ENCODE measurements around the gene COL5A1.

COL5A1 gene

GRCh38 chr9:134823623-134824022 is 182.0 kb downstream of the COL5A1 start:
- TF ChIP-seq TAF1 (IDR thresholded peaks at IDR 0.05; ENCODE audit: borderline replicate concordance, insufficient read depth, low read length) (no peak), POLR2AphosphoS5 (IDR thresholded peaks at IDR 0.05; ENCODE audit: low read depth, low read length) (no peak), REST (IDR thresholded peaks at IDR 0.05; ENCODE audit: insufficient read depth in 1 of 2, low read depth in 2 of 2, low read length in 2 of 2) (no peak), FOXP2 (optimal IDR thresholded peaks at IDR 0.05; ENCODE audit: borderline replicate concordance, extremely low read depth, extremely low read length, insufficient read depth) (no peak), SIN3A (IDR thresholded peaks at IDR 0.05; ENCODE audit: borderline replicate concordance, insufficient read depth, low read length) (no peak)

GRCh38 chr9:134824583-134824982 is 183.0 kb downstream of the COL5A1 start:
- TF ChIP-seq SIN3A (IDR thresholded peaks at IDR 0.05; ENCODE audit: borderline replicate concordance, insufficient read depth, low read length): no peak
- TF ChIP-seq TAF1 (IDR thresholded peaks at IDR 0.05; ENCODE audit: borderline replicate concordance, insufficient read depth, low read length): no peak
- no peak for TF ChIP-seq POLR2AphosphoS5 (IDR thresholded peaks at IDR 0.05; ENCODE audit: low read depth, low read length)
- no peak for TF ChIP-seq REST (IDR thresholded peaks at IDR 0.05; ENCODE audit: insufficient read depth in 1 of 2, low read depth in 2 of 2, low read length in 2 of 2)
- no peak for TF ChIP-seq FOXP2 (optimal IDR thresholded peaks at IDR 0.05; ENCODE audit: borderline replicate concordance, extremely low read depth, extremely low read length, insufficient read depth)

DNA sequence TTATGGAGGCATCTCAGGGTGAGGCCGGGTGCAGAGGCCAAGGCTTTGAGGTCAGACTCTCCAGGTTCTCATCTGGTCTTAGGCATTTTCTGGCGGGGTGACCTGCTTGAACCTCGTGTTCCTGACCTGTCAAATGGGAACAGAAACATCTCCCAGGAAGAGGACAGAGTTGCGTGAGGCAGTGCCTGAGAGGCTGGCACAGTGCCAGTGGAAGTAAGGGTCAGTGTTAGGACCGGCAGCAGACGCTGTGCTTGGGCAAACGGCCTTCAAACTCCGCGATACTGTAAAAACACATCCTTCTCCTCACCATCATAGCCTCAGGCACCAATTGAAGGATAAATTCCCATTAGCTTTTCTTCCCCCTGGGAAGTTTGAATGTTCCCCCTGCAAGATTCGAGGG is 183.4 kb downstream of the COL5A1 start:
- TF ChIP-seq TAF1 (IDR thresholded peaks at IDR 0.05; ENCODE audit: borderline replicate concordance, insufficient read depth, low read length) (no peak), POLR2AphosphoS5 (IDR thresholded peaks at IDR 0.05; ENCODE audit: low read depth, low read length) (no peak), FOXP2 (optimal IDR thresholded peaks at IDR 0.05; ENCODE audit: borderline replicate concordance, extremely low read depth, extremely low read length, insufficient read depth) (no peak), SIN3A (IDR thresholded peaks at IDR 0.05; ENCODE audit: borderline replicate concordance, insufficient read depth, low read length) (no peak), REST (IDR thresholded peaks at IDR 0.05; ENCODE audit: insufficient read depth in 1 of 2, low read depth in 2 of 2, low read length in 2 of 2) (no peak)

DNA sequence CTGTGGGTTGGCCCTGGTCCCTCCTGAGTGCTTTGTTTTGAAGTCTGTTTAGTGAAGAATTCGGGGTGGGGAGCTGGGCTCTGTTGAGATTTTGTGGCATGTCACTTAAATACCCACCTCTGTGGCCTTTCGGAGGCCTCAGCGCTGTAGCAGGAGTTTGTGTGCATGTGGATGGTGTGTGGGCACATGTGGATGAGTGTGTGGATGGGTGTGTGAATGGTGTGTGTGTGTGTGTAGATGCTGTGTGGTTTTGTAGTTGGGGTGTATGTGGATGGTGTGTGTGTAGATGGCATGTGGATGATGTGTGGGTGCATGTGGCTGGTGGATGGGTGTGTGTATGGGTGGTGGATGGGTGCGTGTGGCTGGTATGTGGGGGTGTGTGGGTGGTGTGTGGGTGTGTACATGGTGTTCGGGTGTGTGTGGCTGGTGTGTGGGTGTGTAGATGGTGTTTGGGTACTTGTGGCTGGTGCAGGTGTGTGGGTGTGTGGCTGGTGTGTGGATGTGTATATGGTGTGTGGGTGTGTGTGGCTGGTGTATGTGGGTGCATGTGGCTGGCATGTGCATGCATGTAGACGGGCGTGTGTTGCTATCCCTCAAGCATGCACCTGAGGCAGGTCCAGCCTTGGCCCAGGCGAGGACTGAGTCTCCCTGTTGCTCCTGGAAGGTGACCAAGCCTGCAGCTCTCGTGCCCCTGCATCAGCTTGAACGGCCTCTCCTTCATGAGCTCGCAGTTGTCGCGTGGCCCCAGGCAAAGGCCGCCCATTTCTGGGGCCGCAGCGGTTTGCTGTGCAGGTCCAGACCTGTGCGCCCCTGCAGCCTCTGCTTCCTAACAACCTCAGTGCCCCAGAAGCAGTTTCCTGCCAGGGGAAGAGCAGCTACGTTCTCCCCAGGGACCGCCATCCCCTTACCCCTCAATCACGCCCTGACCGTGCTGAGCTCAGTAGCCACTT is 185.0 kb downstream of the COL5A1 start:
- TF ChIP-seq POLR2AphosphoS5 (IDR thresholded peaks at IDR 0.05; ENCODE audit: low read depth, low read length) (no peak), REST (IDR thresholded peaks at IDR 0.05; ENCODE audit: insufficient read depth in 1 of 2, low read depth in 2 of 2, low read length in 2 of 2) (no peak), TAF1 (IDR thresholded peaks at IDR 0.05; ENCODE audit: borderline replicate concordance, insufficient read depth, low read length) (no peak), FOXP2 (optimal IDR thresholded peaks at IDR 0.05; ENCODE audit: borderline replicate concordance, extremely low read depth, extremely low read length, insufficient read depth) (no peak), SIN3A (IDR thresholded peaks at IDR 0.05; ENCODE audit: borderline replicate concordance, insufficient read depth, low read length) (no peak)

All from PFSK-1 (cell line).